ENCODE measurements around the gene CIB4.

Gene CIB4

GRCh38 chr2:26550276-26551015 is 90.7 kb downstream of the CIB4 start:
- DNase-seq (ENCODE audit: low spot score), result no peak

- DNase-seq (ENCODE audit: low spot score), result no peak
Measured at GRCh38 chr2:26542676-26543505, 98.3 kb downstream of the CIB4 start.

DNA sequence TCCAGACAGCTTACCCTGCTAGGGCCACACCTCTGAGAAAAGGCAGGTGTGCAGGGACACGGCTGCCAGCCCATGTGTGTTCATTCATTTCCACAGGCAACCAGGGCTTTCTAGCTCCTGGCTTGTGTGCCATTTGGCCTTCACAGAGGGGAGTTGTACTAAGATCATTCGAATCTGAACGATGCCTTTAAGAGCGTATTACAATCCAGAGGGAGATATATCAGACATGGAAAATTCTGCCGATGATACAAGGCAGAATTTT is 99.0 kb downstream of the CIB4 start:
- DNase-seq (ENCODE audit: low spot score), result no peak

- DNase-seq (ENCODE audit: low spot score), result no peak
Measured at GRCh38 chr2:26541401-26542193, 99.6 kb downstream of the CIB4 start.

- DNase-seq (ENCODE audit: low spot score), result no peak
Measured at GRCh38 chr2:26540961-26541360, 100.2 kb downstream of the CIB4 start.

- DNase-seq (ENCODE audit: low spot score), result no peak
Measured at GRCh38 chr2:26540306-26540705, 100.9 kb downstream of the CIB4 start.

DNA sequence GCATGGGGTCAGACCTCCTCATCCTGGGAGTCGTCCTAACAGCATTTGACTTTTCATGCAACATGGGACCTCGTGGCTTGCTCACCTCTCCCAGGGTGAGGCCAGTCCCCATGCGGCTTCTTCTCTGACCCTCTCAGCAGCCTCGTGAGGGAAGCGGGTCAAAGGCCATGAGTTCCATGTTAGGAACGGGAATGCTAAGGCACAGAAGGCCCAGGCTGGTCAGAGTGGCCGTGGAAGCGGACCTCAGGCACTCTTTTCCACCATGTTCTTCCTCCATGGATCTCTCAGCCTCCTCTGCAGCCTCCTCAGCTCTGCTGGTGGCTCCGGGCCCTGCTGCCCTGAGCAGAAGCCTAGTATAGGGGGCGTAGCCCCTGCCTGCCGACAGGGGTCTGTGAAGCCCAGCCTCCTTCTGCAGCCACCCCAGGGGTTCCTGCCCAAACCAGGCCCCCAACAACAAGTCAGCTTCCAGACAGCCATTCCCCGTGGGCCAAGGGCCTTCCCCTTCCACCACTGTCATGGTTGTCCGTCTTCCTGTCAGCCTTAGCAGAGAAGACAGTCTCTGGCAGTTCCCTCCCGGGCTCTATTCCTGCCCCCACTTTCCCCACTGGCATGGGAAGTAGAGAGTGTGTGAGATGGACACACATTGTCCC is 103.2 kb downstream of the CIB4 start:
- no peak for DNase-seq (ENCODE audit: low spot score)

GRCh38 chr2:26537069-26537825 is 103.9 kb downstream of the CIB4 start:
- no peak for DNase-seq (ENCODE audit: low spot score)

DNA sequence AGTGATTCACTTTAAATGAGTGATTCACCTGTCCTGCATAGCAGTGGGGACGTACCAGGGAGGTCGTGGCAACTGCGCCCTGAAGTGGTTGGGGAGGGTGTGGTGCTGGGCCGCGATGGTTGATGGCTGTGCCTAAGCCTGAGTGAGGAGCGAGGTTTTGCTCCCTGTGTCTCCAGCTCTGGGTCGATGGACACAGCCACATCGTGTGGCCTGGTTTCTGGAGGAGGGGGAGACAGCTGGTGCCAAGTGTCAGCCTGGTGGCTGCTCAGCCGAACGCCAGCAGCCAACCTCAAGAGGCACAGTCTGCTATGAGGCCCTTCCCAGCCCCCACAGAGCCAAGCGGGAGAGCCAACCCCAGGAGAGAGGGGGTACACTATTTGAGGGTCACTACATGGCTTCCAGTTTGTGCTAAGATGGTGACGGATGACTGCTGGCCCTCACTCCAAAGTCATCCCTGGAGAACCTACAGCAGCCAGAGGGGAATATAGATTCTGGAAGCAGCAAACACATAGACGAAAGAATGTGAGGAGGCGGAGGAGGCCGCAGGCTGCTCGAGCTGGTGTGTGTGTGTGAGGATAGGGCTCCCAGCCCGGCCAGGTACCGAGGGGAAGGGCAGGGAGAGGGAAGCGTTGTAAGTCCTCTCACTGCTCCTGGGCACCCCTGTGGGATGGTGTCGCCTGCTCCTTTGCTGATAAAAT is 104.6 kb downstream of the CIB4 start:
- no peak for DNase-seq (ENCODE audit: low spot score)

DNA sequence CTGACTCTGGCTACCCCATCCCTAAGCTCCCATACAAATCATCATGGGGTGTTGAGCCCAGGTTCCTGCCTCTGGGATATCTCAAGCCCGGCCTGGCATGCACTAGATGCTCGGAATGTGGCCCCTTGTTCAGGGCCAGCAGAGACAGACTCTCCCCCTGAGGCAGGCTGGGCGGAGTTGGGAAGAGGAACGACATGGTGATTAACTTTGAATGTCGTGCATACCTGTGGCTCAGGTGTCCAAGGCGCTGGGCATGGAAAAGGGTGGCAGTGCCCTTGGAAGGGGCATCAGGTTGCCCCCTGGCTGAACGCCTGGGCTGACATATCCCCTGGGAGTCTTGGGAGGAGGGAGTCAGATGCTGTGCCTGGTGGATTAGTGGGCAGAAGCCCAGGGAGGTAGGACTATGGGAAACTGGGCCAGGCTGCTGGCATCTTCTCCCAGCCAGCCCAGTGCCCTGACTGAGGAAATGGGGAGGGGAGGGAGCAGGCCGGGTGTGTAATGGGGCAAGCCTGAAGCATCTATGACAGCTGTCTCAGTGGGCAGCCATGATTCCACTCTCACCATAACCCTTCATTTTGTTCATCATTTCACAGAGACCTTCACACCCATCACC is 105.4 kb downstream of the CIB4 start:
- no peak for DNase-seq (ENCODE audit: low spot score)

DNA sequence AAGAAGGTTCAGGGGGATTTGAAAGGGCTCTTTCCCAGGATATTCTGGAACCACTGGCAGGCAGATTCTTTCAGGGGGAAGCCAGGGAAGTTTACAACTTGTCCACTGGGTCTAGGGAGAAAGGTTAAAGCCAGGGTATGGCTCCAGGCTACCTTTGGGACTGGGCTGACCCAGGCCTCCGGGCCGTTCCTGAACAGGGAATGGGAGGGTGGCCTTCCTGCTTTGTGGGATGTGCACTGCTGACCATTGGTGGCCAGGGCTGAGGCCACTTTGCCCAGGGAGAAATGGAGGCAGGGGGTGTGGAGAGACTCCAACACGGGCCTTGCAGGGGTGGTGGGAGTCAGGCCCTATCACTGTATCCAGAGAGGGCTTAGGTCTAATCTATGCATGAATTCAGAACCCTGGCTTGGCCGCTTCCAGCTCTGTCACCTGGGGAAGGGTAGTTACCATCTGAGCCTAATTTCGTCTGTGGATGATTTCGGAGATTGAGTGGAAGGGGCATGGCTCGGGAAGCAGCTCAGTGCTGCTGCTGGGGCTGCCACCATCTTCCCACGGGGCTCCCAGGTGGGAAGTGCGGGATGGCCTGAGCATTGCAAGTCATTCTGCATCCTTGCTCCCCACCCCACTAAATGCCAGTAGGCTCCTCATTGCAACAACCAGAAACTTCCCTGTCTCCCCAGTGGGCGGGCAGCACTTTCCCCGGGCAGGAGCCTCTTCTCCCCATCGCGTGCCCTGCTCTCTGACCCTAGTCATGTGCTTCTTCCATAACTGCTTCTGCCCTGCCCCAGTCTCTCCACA is 106.1 kb downstream of the CIB4 start:
- DNase-seq (ENCODE audit: low spot score), result no peak

DNA sequence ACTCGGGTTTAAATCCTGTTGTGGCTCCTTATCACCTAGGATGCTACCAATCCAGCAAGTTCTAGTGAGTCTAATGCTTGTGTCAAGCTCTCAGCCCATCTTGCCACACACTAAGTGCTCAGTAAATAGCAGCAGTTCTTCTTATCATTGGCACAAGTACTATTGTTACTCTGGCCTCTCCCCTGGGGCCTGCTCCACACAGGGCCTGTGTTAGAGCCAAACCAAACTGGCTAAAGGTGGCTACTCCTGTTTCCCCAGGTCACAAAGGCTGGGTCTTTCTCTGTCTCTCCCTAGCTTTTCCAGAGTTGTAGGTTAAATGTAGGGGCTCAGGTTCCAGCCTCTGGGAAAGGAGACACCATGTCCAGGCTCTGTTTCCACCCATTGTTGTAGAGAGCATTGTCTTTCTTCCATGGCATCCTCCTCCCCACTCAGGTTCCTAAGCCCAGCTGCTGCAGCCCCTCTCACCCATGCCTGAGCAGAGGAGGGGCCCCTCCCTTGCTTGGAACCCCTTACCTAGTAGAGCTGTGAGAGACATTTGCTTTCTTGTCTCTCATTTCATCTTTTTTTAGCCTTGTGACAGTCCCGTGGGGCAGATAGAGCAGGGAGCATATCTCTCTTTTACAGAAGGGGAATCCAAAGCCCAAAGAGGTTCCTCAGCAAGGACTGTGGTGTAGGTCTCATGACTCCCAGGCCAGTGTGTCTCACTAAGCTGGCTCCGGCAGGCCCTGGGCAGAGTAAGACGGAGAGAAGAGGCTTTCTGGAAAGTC is 106.9 kb downstream of the CIB4 start:
- no peak for DNase-seq (ENCODE audit: low spot score)

- no peak for DNase-seq (ENCODE audit: low spot score)
Measured at GRCh38 chr2:26533661-26534060, 107.5 kb downstream of the CIB4 start.

DNA sequence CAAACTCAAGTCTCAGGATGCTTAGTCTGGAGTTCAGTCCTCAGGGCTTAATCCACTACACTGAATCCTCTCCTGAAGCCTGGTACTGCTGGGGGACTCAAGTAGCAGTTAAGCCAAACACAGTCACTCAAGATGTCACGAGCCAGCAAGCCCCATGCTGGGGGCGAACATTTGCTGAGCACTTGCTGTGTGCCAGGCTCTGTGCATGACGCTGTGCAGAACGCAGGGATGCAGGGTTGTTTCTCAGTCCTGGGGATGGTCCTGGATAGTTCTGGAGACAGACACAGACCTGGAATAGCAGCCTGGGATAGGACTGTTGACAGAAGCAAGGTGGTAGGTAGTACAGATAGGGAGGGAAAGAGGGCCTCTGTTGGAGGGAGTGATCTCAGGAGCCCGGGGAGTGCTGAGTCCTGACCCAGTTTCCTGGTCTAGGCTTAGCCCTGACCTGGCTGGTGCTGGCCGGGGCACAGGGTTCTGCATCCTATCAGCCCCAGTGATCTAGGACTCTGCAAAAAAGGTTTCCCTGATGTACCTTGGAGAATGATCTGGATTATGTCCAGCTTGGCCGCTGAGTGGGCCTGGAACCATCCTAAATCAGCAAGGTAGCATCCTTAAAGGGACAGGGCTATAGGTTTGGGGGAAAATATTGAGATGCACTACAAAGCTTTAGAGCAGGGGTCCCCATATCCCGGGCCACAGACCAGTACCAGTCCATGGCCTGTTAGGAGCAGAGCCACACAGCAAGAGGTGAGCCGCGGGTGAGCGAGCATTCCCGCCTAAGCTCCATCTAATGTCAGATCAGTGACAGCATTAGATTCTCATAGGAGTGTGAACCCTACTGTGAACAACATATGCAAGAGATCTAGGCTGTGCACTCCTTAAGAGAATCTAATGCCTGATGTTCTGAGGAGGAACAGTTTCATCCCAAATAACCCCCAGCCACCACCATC is 108.6 kb downstream of the CIB4 start:
- DNase-seq (ENCODE audit: low spot score), result no peak

Measured in putamen (tissue), 1 donor.